CD8-positive, alpha-beta memory T cell (primary cell): ENCODE data around the gene KCNG3. TPM values are rescaled to one million over a fixed set of nuclear protein-coding genes. Genes with fewer than 3 reads are reported as not detected.

ENCODE experiments used
- CTCF ChIA-PET: fragments of 350-600 bp; sonication (Branson Sonifier 250); formaldehyde crosslinking; loops from one replicate; lab custom pipeline; 2021; ENCODE audit warnings: antibody characterized with exemption; lab: Charles Lee
- POLR2A ChIA-PET: fragments of 350-600 bp; sonication (Branson Sonifier 250); formaldehyde crosslinking; loops from one replicate; lab custom pipeline; 2021; ENCODE audit warnings: antibody characterized with exemption; lab: Charles Lee
- DNase-seq, 5 donors: peaks; one replicate each; pipeline versions ENCODE4 v3.0.0 to v3.0.0-alpha.2; 2020 to 2022; ENCODE audit warnings: mixed read lengths in 1 of 5
- H3K27ac ChIP-seq: one replicate; pipeline ENCODE4 v1.7.0; 2013; ENCODE audit warnings: low read depth, mild to moderate bottlenecking, low read length, moderate library complexity
- H3K27me3 ChIP-seq: 2 replicates; pipeline ENCODE4 v1.7.0; 2013; ENCODE audit warnings: low read length, mild to moderate bottlenecking; ENCODE audit not compliant: insufficient read depth, poor library complexity, severe bottlenecking
- H3K36me3 ChIP-seq: 2 replicates; pipeline ENCODE4 v1.7.0; 2013; ENCODE audit warnings: mild to moderate bottlenecking, low read length, moderate library complexity; ENCODE audit not compliant: insufficient read depth
- H3K4me1 ChIP-seq: 2 replicates; pipeline ENCODE4 v1.7.0; 2013; ENCODE audit warnings: mild to moderate bottlenecking, low read length, moderate library complexity; ENCODE audit not compliant: insufficient read depth
- H3K4me3 ChIP-seq: 2 replicates; pipeline ENCODE4 v1.7.0; 2013; ENCODE audit warnings: mild to moderate bottlenecking, low read length
- H3K9me3 ChIP-seq: 2 replicates; pipeline ENCODE4 v1.7.0; 2013; ENCODE audit warnings: mild to moderate bottlenecking, low read length
- H3K27ac Mint-ChIP-seq, 8 donors: one replicate each; pipeline ENCODE4 v1.8.0; 2020 to 2021; ENCODE audit warnings: mixed read lengths in 8 of 8, mild to moderate bottlenecking in 6 of 8, inconsistent platforms in 3 of 8, moderate library complexity in 3 of 8
- H3K27me3 Mint-ChIP-seq, 2 donors: one replicate each; pipeline ENCODE4 v1.8.0; 2020 to 2021; ENCODE audit warnings: mixed read lengths in 2 of 2, mild to moderate bottlenecking in 1 of 2, moderate library complexity in 1 of 2
- H3K36me3 Mint-ChIP-seq, 3 donors: one replicate each; pipeline ENCODE4 v1.8.0; 2020 to 2021; ENCODE audit warnings: mixed read lengths in 3 of 3, inconsistent platforms in 1 of 3, mild to moderate bottlenecking in 1 of 3
- H3K4me1 Mint-ChIP-seq, 3 donors: one replicate each; pipeline ENCODE4 v1.8.0; 2020 to 2021; ENCODE audit warnings: mixed read lengths in 3 of 3, inconsistent platforms in 1 of 3, mild to moderate bottlenecking in 1 of 3
- H3K4me3 Mint-ChIP-seq, 7 donors: one replicate each; pipeline ENCODE4 v1.8.0; 2020 to 2021; ENCODE audit warnings: mixed read lengths in 7 of 7, mild to moderate bottlenecking in 6 of 7, moderate library complexity in 4 of 7, inconsistent platforms in 2 of 7
- H3K9me3 Mint-ChIP-seq, 5 donors: one replicate each; pipeline ENCODE4 v1.8.0; 2020 to 2022; ENCODE audit warnings: mixed read lengths in 5 of 5, mild to moderate bottlenecking in 3 of 5, moderate library complexity in 2 of 5, inconsistent platforms in 1 of 5
- polyA plus RNA-seq: library from polyadenylated mRNA; unstranded; fragments of 300-500 nt; fragmentation: Illumina TruSeq; gene quantifications from one replicate; pipeline ENCODE4 v1.2.3, GENCODE V29; 2021
- total RNA-seq, 2 experiments: library from RNA; stranded (reverse); gene quantifications; one replicate each; pipeline ENCODE4 v1.2.3, GENCODE V29; 2021

Gene KCNG3
- total and polyA plus RNA-seq, 3 experiments from 2014 or later: 0.07 to 0.09 TPM; not detected in 1

GRCh38 chr2:42495234-42495581 is 1.4 kb upstream of the KCNG3 start:
- no peaks in the 10 kb centered on the region for H3K9me3 ChIP-seq
- Mint-ChIP-seq H3K9me3 (peaks cover 0 to 1% (median 0%) of the 10 kb centered on the region in 5 donors), H3K4me1 (peaks cover 7 to 12% (median 7%) of the 10 kb centered on the region in 3 donors), H3K36me3 (peaks cover 0 to 1% (median 0%) of the 10 kb centered on the region in 3 donors), H3K27ac (peak overlapping the region in 6 of 8 donors; percentile 13 to 63 (median 30)), H3K27me3 (peaks cover 16 to 30% of the 10 kb centered on the region in 2 donors), H3K4me3 (peak overlapping the region; percentile 84 to 98 (median 95))
- no peaks in the 10 kb centered on the region for H3K4me1 ChIP-seq
- DNase-seq: no peak
- ChIA-PET CTCF (interaction anchor here (1.7 kb wide), 1 partner anchor 168 kb away, joined by 6 read pairs; no protein-coding TSS in a partner anchor), POLR2A (no interaction called here)
- no peaks in the 10 kb centered on the region for H3K36me3 ChIP-seq
- H3K27me3 ChIP-seq: no peaks in the 10 kb centered on the region
- no peak overlapping the region for H3K27ac ChIP-seq
- no peak overlapping the region for H3K4me3 ChIP-seq

GRCh38 chr2:42494355-42495233 is 812 bp upstream of the KCNG3 start:
- no peaks in the 10 kb centered on the region for H3K27me3 ChIP-seq
- H3K27ac Mint-ChIP-seq: peak overlapping the region; percentile 13 to 87 (median 54)
- POLR2A ChIA-PET: no interaction called here
- peaks cover 0 to 1% (median 0%) of the 10 kb centered on the region in 3 donors for H3K36me3 Mint-ChIP-seq
- peak overlapping the region; percentile 66 for H3K4me3 ChIP-seq
- peak overlapping the region; percentile 12 for H3K27ac ChIP-seq
- CTCF ChIA-PET: interaction anchor here (1.1 to 1.7 kb wide), 2 partner anchors 169 kb away, joined by 4 to 6 read pairs; no protein-coding TSS in a partner anchor
- DNase-seq: peak; percentile 46 to 75 (median 62)
- H3K4me3 Mint-ChIP-seq: peak overlapping the region; percentile 84 to 98 (median 95)
- no peaks in the 10 kb centered on the region for H3K4me1 ChIP-seq
- peaks cover 0 to 1% (median 0%) of the 10 kb centered on the region in 5 donors for H3K9me3 Mint-ChIP-seq
- H3K9me3 ChIP-seq: no peaks in the 10 kb centered on the region
- H3K36me3 ChIP-seq: no peaks in the 10 kb centered on the region
- H3K27me3 Mint-ChIP-seq: peaks cover 16 to 30% of the 10 kb centered on the region in 2 donors
- H3K4me1 Mint-ChIP-seq: peaks cover 7 to 12% (median 7%) of the 10 kb centered on the region in 3 donors

- Mint-ChIP-seq H3K27me3 (peaks cover 16 to 30% of the 10 kb centered on the region in 2 donors), H3K27ac (no peak overlapping the region), H3K4me1 (peaks cover 7 to 12% (median 7%) of the 10 kb centered on the region in 3 donors), H3K9me3 (peaks cover 0 to 1% (median 0%) of the 10 kb centered on the region in 5 donors), H3K4me3 (peak overlapping the region; percentile 42 to 81 (median 61)), H3K36me3 (peaks cover 0 to 1% (median 0%) of the 10 kb centered on the region in 3 donors)
- DNase-seq: peak in 3 of 5 donors; percentile 9 to 52 (median 47)
- H3K4me1 ChIP-seq: no peaks in the 10 kb centered on the region
- no peaks in the 10 kb centered on the region for H3K36me3 ChIP-seq
- POLR2A ChIA-PET: no interaction called here
- no peaks in the 10 kb centered on the region for H3K27me3 ChIP-seq
- CTCF ChIA-PET: no interaction called here
- peak overlapping the region; percentile 5 for H3K4me3 ChIP-seq
- H3K9me3 ChIP-seq: no peaks in the 10 kb centered on the region
- no peak overlapping the region for H3K27ac ChIP-seq
Measured at GRCh38 chr2:42492691-42493467, 903 bp downstream of the KCNG3 start.

GRCh38 chr2:42488297-42488696 is 5.5 kb downstream of the KCNG3 start:
- Histone ChIP-seq H3K27ac (no peak overlapping the region), H3K4me1 (no peaks in the 10 kb centered on the region), H3K36me3 (no peaks in the 10 kb centered on the region), H3K9me3 (no peaks in the 10 kb centered on the region), H3K27me3 (no peaks in the 10 kb centered on the region), H3K4me3 (no peak overlapping the region)
- H3K27me3 Mint-ChIP-seq: peaks cover 7 to 20% of the 10 kb centered on the region in 2 donors
- no peak for DNase-seq
- no peak overlapping the region for H3K27ac Mint-ChIP-seq
- no peak overlapping the region for H3K4me3 Mint-ChIP-seq
- peaks cover 0 to 4% (median 0%) of the 10 kb centered on the region in 3 donors for H3K4me1 Mint-ChIP-seq
- CTCF ChIA-PET: no interaction called here
- no peaks in the 10 kb centered on the region for H3K9me3 Mint-ChIP-seq
- H3K36me3 Mint-ChIP-seq: no peaks in the 10 kb centered on the region
- POLR2A ChIA-PET: no interaction called here

GRCh38 chr2:42486145-42486906 is 7.5 kb downstream of the KCNG3 start:
- H3K4me1 ChIP-seq: no peaks in the 10 kb centered on the region
- no peaks in the 10 kb centered on the region for H3K36me3 ChIP-seq
- no peaks in the 10 kb centered on the region for H3K9me3 ChIP-seq
- no peak for DNase-seq
- ChIA-PET CTCF (no interaction called here), POLR2A (interaction anchor here (0.7 kb wide), 1 partner anchor 256 kb away, joined by 7 read pairs; no protein-coding TSS in a partner anchor)
- Mint-ChIP-seq H3K9me3 (no peaks in the 10 kb centered on the region), H3K27ac (no peak overlapping the region), H3K4me1 (no peaks in the 10 kb centered on the region), H3K36me3 (no peaks in the 10 kb centered on the region), H3K4me3 (no peak overlapping the region), H3K27me3 (peaks cover 2 to 6% of the 10 kb centered on the region in 2 donors)
- H3K27me3 ChIP-seq: no peaks in the 10 kb centered on the region
- H3K4me3 ChIP-seq: no peak overlapping the region
- no peak overlapping the region for H3K27ac ChIP-seq

GRCh38 chr2:42480402-42480801 is 13.4 kb downstream of the KCNG3 start:
- Histone ChIP-seq H3K27ac (no peak overlapping the region), H3K36me3 (no peaks in the 10 kb centered on the region), H3K9me3 (no peaks in the 10 kb centered on the region), H3K4me1 (no peaks in the 10 kb centered on the region), H3K27me3 (no peaks in the 10 kb centered on the region), H3K4me3 (no peak overlapping the region)
- Mint-ChIP-seq H3K4me3 (no peak overlapping the region), H3K27me3 (peaks cover 1 to 3% of the 10 kb centered on the region in 2 donors), H3K9me3 (no peaks in the 10 kb centered on the region), H3K4me1 (no peaks in the 10 kb centered on the region), H3K27ac (no peak overlapping the region), H3K36me3 (no peaks in the 10 kb centered on the region)
- ChIA-PET POLR2A (no interaction called here), CTCF (no interaction called here)
- no peak for DNase-seq

- no peaks in the 10 kb centered on the region for H3K36me3 Mint-ChIP-seq
- Histone ChIP-seq H3K4me1 (no peaks in the 10 kb centered on the region), H3K4me3 (no peak overlapping the region), H3K9me3 (no peaks in the 10 kb centered on the region), H3K27me3 (no peaks in the 10 kb centered on the region), H3K27ac (no peak overlapping the region), H3K36me3 (no peaks in the 10 kb centered on the region)
- peaks cover 0 to 4% of the 10 kb centered on the region in 2 donors for H3K27me3 Mint-ChIP-seq
- no peaks in the 10 kb centered on the region for H3K9me3 Mint-ChIP-seq
- ChIA-PET POLR2A (no interaction called here), CTCF (no interaction called here)
- no peaks in the 10 kb centered on the region for H3K4me1 Mint-ChIP-seq
- no peak overlapping the region for H3K4me3 Mint-ChIP-seq
- no peak for DNase-seq
- H3K27ac Mint-ChIP-seq: peak overlapping the region in 1 of 8 donors; percentile 47
Measured at GRCh38 chr2:42474765-42475454, 18.9 kb downstream of the KCNG3 start.
